Astrocyte of the spinal cord (primary cell): ENCODE results near the gene ZNF439.

Source experiments
- DNase-seq: peaks from one replicate; pipeline ENCODE4 v3.0.0; 2011; ENCODE audit warnings: low read depth, low spot score
- H3K4me3 ChIP-seq: 2 replicates; pipeline ENCODE4 v1.5.1; 2011; ENCODE audit warnings: low read depth, mild to moderate bottlenecking, low read length, moderate library complexity
- in situ Hi-C: cut with HindIII; loops from 2 replicates; pipeline ENCODE4 v1.10.0; 2017; ENCODE audit warnings: low sequenced_read_pairs
- TF ChIP-seq, protein P1 (sequence below): IDR thresholded peaks from 2 replicates; pipeline ENCODE4 v1.5.1; 2012; ENCODE audit warnings: low read depth, mild to moderate bottlenecking, low read length, inconsistent platforms

ZNF439 gene

DNA sequence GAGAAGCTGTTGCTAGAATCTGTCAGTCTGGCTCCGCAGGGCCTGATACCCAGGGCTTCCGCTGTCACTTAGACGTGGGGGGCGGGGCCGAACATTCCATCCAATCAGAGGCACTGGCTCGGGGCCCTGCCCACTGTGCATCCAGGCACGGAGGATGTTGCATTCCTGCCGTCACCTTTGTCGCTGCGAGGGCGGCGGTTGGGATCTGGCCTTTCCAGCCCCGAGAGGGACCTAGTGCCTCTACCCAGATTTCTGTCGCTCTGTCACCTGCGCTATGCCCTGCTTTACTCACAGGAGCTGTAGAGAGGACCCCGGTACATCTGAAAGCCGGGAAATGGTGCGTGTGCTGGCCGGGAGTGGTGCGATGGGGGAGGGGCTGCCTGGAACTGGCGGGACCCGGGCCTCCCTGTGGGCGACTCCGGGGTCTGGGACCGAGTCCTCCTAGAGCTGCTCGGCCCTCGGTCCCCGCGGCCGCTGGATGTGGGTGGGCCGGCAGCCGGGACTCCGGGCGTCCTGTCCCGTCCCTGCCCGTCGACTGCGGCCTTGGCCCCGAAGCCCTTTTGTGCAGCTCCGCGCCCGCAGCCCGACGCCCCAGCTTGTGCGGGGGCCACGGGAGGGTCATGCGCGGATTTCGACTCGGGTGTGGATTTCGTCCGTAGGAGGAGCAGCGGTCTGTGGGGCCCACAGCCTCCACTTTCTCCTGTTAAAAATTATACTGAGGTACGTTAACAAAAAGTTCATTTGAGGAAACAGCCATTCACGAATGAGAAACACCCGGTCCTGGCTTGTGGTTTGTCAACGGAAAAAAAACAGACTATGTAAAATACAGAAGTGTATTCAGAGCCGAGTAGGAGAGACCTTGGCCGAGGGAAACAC, at the start of gene ZNF439:
ZNF439 (plus strand) TSS at position 133 of the 876 bp plus-strand sequence; CDS start at position 275, 142 bp downstream.
- TF ChIP-seq, protein P1, sequence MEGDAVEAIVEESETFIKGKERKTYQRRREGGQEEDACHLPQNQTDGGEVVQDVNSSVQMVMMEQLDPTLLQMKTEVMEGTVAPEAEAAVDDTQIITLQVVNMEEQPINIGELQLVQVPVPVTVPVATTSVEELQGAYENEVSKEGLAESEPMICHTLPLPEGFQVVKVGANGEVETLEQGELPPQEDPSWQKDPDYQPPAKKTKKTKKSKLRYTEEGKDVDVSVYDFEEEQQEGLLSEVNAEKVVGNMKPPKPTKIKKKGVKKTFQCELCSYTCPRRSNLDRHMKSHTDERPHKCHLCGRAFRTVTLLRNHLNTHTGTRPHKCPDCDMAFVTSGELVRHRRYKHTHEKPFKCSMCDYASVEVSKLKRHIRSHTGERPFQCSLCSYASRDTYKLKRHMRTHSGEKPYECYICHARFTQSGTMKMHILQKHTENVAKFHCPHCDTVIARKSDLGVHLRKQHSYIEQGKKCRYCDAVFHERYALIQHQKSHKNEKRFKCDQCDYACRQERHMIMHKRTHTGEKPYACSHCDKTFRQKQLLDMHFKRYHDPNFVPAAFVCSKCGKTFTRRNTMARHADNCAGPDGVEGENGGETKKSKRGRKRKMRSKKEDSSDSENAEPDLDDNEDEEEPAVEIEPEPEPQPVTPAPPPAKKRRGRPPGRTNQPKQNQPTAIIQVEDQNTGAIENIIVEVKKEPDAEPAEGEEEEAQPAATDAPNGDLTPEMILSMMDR: no peak
- peak; percentile 47 for DNase-seq
- in situ Hi-C loops: no loop called here
- peak within 1 kb of the TSS; percentile 56 for H3K4me3 ChIP-seq

DNA sequence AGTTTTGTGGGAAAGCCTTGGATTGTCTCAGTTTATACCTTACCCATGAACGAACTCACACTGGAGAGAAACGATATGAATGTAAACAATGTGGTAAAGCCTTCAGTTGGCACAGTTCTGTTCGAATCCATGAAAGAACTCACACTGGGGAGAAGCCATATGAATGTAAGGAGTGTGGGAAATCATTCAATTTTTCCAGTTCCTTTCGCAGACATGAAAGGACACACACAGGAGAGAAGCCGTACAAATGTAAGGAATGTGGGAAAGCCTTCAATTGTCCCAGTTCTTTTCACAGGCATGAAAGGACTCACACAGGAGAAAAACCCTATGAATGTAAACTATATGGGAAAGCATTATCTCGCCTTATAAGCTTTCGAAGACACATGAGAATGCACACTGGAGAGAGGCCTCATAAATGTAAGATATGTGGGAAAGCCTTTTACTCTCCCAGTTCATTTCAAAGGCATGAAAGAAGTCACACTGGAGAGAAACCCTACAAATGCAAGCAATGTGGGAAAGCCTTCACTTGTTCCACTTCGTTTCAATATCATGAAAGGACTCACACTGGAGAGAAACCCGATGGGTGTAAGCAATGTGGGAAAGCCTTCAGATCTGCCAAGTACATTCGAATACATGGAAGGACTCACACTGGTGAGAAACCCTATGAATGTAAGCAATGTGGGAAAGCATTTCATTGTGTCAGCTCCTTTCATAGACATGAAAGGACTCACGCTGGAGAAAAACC, 42.0 kb upstream of the ZNF439 start:
- in situ Hi-C loops: no loop called here
- TF ChIP-seq, protein P1: no peak
- DNase-seq: peak; percentile 9

DNA sequence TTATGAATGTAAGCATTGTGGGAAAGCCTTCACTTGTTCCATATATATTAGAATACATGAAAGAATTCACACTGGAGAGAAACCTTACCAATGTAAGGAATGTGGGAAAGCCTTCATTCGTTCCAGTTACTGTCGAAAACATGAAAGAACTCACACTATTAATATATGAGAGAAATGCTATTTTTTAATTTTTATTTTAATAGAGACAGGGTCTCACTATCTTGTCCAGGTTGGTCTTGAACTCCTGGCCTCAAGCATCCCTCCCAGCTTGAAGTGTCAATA, 41.5 kb upstream of the ZNF439 start:
- H3K4me3 ChIP-seq: no peak overlapping the region
- in situ Hi-C loops: no loop called here
- DNase-seq: no peak
- TF ChIP-seq, protein P1: no peak

More for the DNA sequence above, 42.0 kb upstream of the ZNF439 start:
- H3K4me3 ChIP-seq: no peak overlapping the region

DNA sequence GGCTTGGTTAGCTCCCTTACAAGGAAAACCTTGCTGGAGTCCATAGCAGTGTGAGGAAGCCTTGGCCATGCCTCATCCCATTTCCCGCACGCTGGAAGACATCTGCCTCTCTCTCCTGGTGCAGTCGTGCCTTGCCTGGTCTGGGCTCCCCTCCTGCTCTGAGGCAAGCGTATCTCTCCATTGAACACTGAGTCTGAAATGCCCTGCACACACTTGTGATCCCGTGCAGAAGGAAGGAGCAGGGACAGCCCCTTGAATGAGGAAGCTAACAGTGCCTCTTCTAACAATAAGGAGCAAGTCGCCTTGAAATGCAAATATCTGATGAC, 34.9 kb upstream of the ZNF439 start:
- TF ChIP-seq, protein P1: no peak
- in situ Hi-C loops: no loop called here
- H3K4me3 ChIP-seq: peak overlapping the region; percentile 69
- no peak for DNase-seq

DNA sequence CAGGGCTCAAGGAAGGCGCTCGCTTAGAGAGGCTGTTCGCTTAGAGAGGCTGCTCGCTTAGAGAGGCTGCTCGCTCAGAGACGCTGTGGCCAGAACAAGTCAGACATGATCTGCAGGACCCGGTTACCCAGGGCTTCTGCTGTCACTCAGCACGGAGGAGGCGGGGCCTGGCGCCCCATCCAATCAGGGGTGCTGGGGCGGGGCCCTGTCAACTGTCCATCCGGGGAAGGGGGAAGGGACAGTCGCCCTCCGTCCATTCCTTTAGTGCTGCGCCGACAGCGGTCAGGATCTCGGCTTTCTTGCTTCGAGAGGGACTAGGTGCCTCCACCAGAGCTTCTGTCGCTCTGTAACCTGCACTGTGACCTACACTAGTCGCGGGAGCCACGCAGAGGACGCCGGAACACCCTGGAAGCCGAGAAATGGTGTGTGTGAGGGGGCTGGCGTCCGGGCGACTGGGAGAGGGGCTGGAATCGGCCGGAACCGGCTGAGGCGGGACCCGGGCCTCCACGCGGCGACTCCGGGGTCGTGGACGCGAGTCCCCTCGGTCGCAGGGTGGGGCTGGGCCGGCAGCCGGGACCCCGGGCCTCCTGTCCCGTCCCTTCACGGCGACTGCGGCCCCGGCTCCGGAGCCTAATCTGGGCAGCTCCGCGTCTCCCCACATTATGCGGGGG, 34.4 kb upstream of the ZNF439 start, which contains the start of gene ZNF440:
ZNF440 (plus strand) TSS at position 245 of the 671 bp plus-strand sequence; CDS start at position 420, 175 bp downstream.
- in situ Hi-C loops: no loop called here
- DNase-seq: peak; percentile 94
- H3K4me3 ChIP-seq: peak within 1 kb of the TSS; percentile 69
- TF ChIP-seq, protein P1: no peak

DNA sequence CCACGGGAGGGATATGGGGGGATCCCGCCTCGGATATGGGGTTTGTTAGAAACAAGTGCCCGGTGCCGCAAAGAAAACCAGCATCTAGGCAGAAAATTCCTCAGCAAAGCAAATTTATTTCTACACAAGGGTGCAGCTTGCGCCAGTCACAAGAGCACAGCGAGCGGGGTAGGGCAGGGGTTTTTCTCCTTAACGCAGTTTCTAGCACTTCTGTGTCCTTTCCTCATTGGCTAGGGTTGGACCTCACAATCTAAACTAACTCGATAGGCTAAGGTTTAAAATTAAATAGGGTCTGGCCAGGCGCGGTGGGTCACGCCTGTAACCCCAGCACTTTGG, 33.9 kb upstream of the ZNF439 start:
- in situ Hi-C loops: no loop called here
- TF ChIP-seq, protein P1: no peak
- H3K4me3 ChIP-seq: peak overlapping the region; percentile 69
- peak; percentile 26 for DNase-seq
